ENCODE data around the gene BTAF1.
"Not testable (repeated sequence)": the region's sequence is repeated elsewhere in the genome, so short reads cannot be mapped to it uniquely, and the experiment has no call there.

BTAF1 gene

GRCh38 chr10:92027141-92027540, 103.6 kb downstream of the BTAF1 start:
- no peak overlapping the region for H3K27ac ChIP-seq (ENCODE audit: low read length)
- no peaks in the 10 kb centered on the region for H3K9me3 ChIP-seq (ENCODE audit: insufficient read depth, low read depth, low read length)
- no peak overlapping the region for H3K9ac ChIP-seq (ENCODE audit: low read depth, low read length)
- H3K4me1 ChIP-seq (ENCODE audit: insufficient read depth, low read length), result peaks cover under 1% of the 10 kb centered on the region; the same call in 1 of the 2 replicates
- H3K36me3 ChIP-seq (ENCODE audit: insufficient read depth, low read depth, low read length), result peaks cover 89% of the 10 kb centered on the region
- H3K4me3 ChIP-seq (ENCODE audit: low read length), result no peak overlapping the region
- H3K27me3 ChIP-seq (ENCODE audit: insufficient read depth, low read length), result no peaks in the 10 kb centered on the region

- Histone ChIP-seq H3K9me3 (ENCODE audit: insufficient read depth, low read depth, low read length) (no peaks in the 10 kb centered on the region), H3K4me1 (ENCODE audit: insufficient read depth, low read length) (peaks cover 15% of the 10 kb centered on the region; the same call in 1 of the 2 replicates), H3K9ac (ENCODE audit: low read depth, low read length) (no peak overlapping the region), H3K4me3 (ENCODE audit: low read length) (no peak overlapping the region), H3K27me3 (ENCODE audit: insufficient read depth, low read length) (no peaks in the 10 kb centered on the region), H3K36me3 (ENCODE audit: insufficient read depth, low read depth, low read length) (peaks cover 53% of the 10 kb centered on the region), H3K27ac (ENCODE audit: low read length) (no peak overlapping the region)
These were observed 108.0 kb downstream of the BTAF1 start for GRCh38 chr10:92031580-92031979.

GRCh38 chr10:92033070-92033469, 109.5 kb downstream of the BTAF1 start:
- not testable (repeated sequence) for H3K27me3 ChIP-seq (ENCODE audit: insufficient read depth, low read length); H3K27ac ChIP-seq (ENCODE audit: low read length); H3K9me3 ChIP-seq (ENCODE audit: insufficient read depth, low read depth, low read length); H3K9ac ChIP-seq (ENCODE audit: low read depth, low read length)
- peaks cover 38% of the 10 kb centered on the region for H3K36me3 ChIP-seq (ENCODE audit: insufficient read depth, low read depth, low read length)
- peaks cover 15% of the 10 kb centered on the region; the same call in 1 of the 2 replicates for H3K4me1 ChIP-seq (ENCODE audit: insufficient read depth, low read length)
- peak overlapping the region; percentile 42 for H3K4me3 ChIP-seq (ENCODE audit: low read length)

GRCh38 chr10:92038949-92039348, 115.4 kb downstream of the BTAF1 start:
- Histone ChIP-seq H3K4me3 (ENCODE audit: low read length) (no peak overlapping the region), H3K9ac (ENCODE audit: low read depth, low read length) (no peak overlapping the region), H3K27ac (ENCODE audit: low read length) (no peak overlapping the region), H3K4me1 (ENCODE audit: insufficient read depth, low read length) (no peaks in the 10 kb centered on the region), H3K36me3 (ENCODE audit: insufficient read depth, low read depth, low read length) (no peaks in the 10 kb centered on the region), H3K27me3 (ENCODE audit: insufficient read depth, low read length) (no peaks in the 10 kb centered on the region), H3K9me3 (ENCODE audit: insufficient read depth, low read depth, low read length) (no peaks in the 10 kb centered on the region)

GRCh38 chr10:92042541-92042940, 119.0 kb downstream of the BTAF1 start:
- Histone ChIP-seq H3K4me3 (ENCODE audit: low read length) (no peak overlapping the region), H3K9ac (ENCODE audit: low read depth, low read length) (no peak overlapping the region), H3K27me3 (ENCODE audit: insufficient read depth, low read length) (no peaks in the 10 kb centered on the region; the same call in 1 of the 2 replicates), H3K9me3 (ENCODE audit: insufficient read depth, low read depth, low read length) (no peaks in the 10 kb centered on the region), H3K36me3 (ENCODE audit: insufficient read depth, low read depth, low read length) (no peaks in the 10 kb centered on the region), H3K4me1 (ENCODE audit: insufficient read depth, low read length) (no peaks in the 10 kb centered on the region; the same call in 1 of the 2 replicates), H3K27ac (ENCODE audit: low read length) (no peak overlapping the region)

GRCh38 chr10:92045641-92046106, 122.1 kb downstream of the BTAF1 start:
- no peak overlapping the region for H3K9ac ChIP-seq (ENCODE audit: low read depth, low read length)
- no peaks in the 10 kb centered on the region; the same call in 1 of the 2 replicates for H3K27me3 ChIP-seq (ENCODE audit: insufficient read depth, low read length)
- H3K4me1 ChIP-seq (ENCODE audit: insufficient read depth, low read length), result no peaks in the 10 kb centered on the region; the same call in 1 of the 2 replicates
- H3K4me3 ChIP-seq (ENCODE audit: low read length), result peak overlapping the region; percentile 24; the same call in 1 of the 2 replicates
- H3K27ac ChIP-seq (ENCODE audit: low read length), result no peak overlapping the region
- no peaks in the 10 kb centered on the region for H3K9me3 ChIP-seq (ENCODE audit: insufficient read depth, low read depth, low read length)
- no peaks in the 10 kb centered on the region for H3K36me3 ChIP-seq (ENCODE audit: insufficient read depth, low read depth, low read length)

- H3K27me3 ChIP-seq (ENCODE audit: insufficient read depth, low read length), result no peaks in the 10 kb centered on the region; the same call in 1 of the 2 replicates
- no peak overlapping the region for H3K4me3 ChIP-seq (ENCODE audit: low read length)
- no peak overlapping the region for H3K27ac ChIP-seq (ENCODE audit: low read length)
- H3K36me3 ChIP-seq (ENCODE audit: insufficient read depth, low read depth, low read length), result no peaks in the 10 kb centered on the region
- H3K9ac ChIP-seq (ENCODE audit: low read depth, low read length), result no peak overlapping the region
- H3K9me3 ChIP-seq (ENCODE audit: insufficient read depth, low read depth, low read length), result no peaks in the 10 kb centered on the region
- H3K4me1 ChIP-seq (ENCODE audit: insufficient read depth, low read length), result no peaks in the 10 kb centered on the region; the same call in 1 of the 2 replicates
These were observed 123.6 kb downstream of the BTAF1 start for GRCh38 chr10:92047215-92047614.

GRCh38 chr10:92052088-92052487, 128.5 kb downstream of the BTAF1 start:
- Histone ChIP-seq H3K27ac (ENCODE audit: low read length) (no peak overlapping the region), H3K36me3 (ENCODE audit: insufficient read depth, low read depth, low read length) (no peaks in the 10 kb centered on the region), H3K27me3 (ENCODE audit: insufficient read depth, low read length) (no peaks in the 10 kb centered on the region), H3K4me1 (ENCODE audit: insufficient read depth, low read length) (no peaks in the 10 kb centered on the region), H3K9ac (ENCODE audit: low read depth, low read length) (no peak overlapping the region), H3K9me3 (ENCODE audit: insufficient read depth, low read depth, low read length) (no peaks in the 10 kb centered on the region), H3K4me3 (ENCODE audit: low read length) (no peak overlapping the region)

- Histone ChIP-seq H3K9ac (ENCODE audit: low read depth, low read length) (no peak overlapping the region), H3K36me3 (ENCODE audit: insufficient read depth, low read depth, low read length) (no peaks in the 10 kb centered on the region), H3K9me3 (ENCODE audit: insufficient read depth, low read depth, low read length) (no peaks in the 10 kb centered on the region), H3K4me3 (ENCODE audit: low read length) (no peak overlapping the region), H3K27ac (ENCODE audit: low read length) (no peak overlapping the region), H3K4me1 (ENCODE audit: insufficient read depth, low read length) (no peaks in the 10 kb centered on the region), H3K27me3 (ENCODE audit: insufficient read depth, low read length) (no peaks in the 10 kb centered on the region)
These were observed 129.2 kb downstream of the BTAF1 start for GRCh38 chr10:92052741-92053140.

GRCh38 chr10:92054807-92055206, 131.2 kb downstream of the BTAF1 start:
- Histone ChIP-seq H3K36me3 (ENCODE audit: insufficient read depth, low read depth, low read length) (no peaks in the 10 kb centered on the region), H3K4me3 (ENCODE audit: low read length) (no peak overlapping the region), H3K9ac (ENCODE audit: low read depth, low read length) (no peak overlapping the region)

GRCh38 chr10:92062273-92062672, 138.7 kb downstream of the BTAF1 start:
- no peaks in the 10 kb centered on the region for H3K36me3 ChIP-seq (ENCODE audit: insufficient read depth, low read depth, low read length)
- H3K9me3 ChIP-seq (ENCODE audit: insufficient read depth, low read depth, low read length), result no peaks in the 10 kb centered on the region
- no peaks in the 10 kb centered on the region for H3K4me1 ChIP-seq (ENCODE audit: insufficient read depth, low read length)
- H3K27ac ChIP-seq (ENCODE audit: low read length), result no peak overlapping the region
- H3K4me3 ChIP-seq (ENCODE audit: low read length), result no peak overlapping the region
- no peak overlapping the region for H3K9ac ChIP-seq (ENCODE audit: low read depth, low read length)
- H3K27me3 ChIP-seq (ENCODE audit: insufficient read depth, low read length), result no peaks in the 10 kb centered on the region

More at GRCh38 chr10:92054807-92055206, 131.2 kb downstream of the BTAF1 start:
- no peaks in the 10 kb centered on the region for H3K9me3 ChIP-seq (ENCODE audit: insufficient read depth, low read depth, low read length)
- H3K4me1 ChIP-seq (ENCODE audit: insufficient read depth, low read length), result no peaks in the 10 kb centered on the region
- no peak overlapping the region for H3K27ac ChIP-seq (ENCODE audit: low read length)
- no peaks in the 10 kb centered on the region for H3K27me3 ChIP-seq (ENCODE audit: insufficient read depth, low read length)

GRCh38 chr10:92064506-92064905, 140.9 kb downstream of the BTAF1 start:
- H3K36me3 ChIP-seq (ENCODE audit: insufficient read depth, low read depth, low read length), result no peaks in the 10 kb centered on the region
- H3K4me1 ChIP-seq (ENCODE audit: insufficient read depth, low read length), result no peaks in the 10 kb centered on the region
- no peak overlapping the region for H3K4me3 ChIP-seq (ENCODE audit: low read length)
- H3K27me3 ChIP-seq (ENCODE audit: insufficient read depth, low read length), result no peaks in the 10 kb centered on the region
- H3K9ac ChIP-seq (ENCODE audit: low read depth, low read length), result no peak overlapping the region
- H3K27ac ChIP-seq (ENCODE audit: low read length), result no peak overlapping the region
- no peaks in the 10 kb centered on the region for H3K9me3 ChIP-seq (ENCODE audit: insufficient read depth, low read depth, low read length)
